Adrenal gland (tissue), 5 donors: ENCODE measurements around the gene ALDH1L1.

ENCODE experiments used
- CTCF ChIP-seq, 6 experiments: fragments of 450-650 bp in 4 of 6; fragments of 200-600 bp in 2 of 6; sonication (generic) in 1 of 6; IDR thresholded peaks; 1 replicate in 5 of 6; 2 replicates in 1 of 6; pipeline versions ENCODE4 v1.5.1 to v1.8.0; 2016 to 2021; ENCODE audit warnings: antibody characterized with exemption in 6 of 6, mild to moderate bottlenecking in 2 of 6, moderate library complexity in 1 of 6
- POLR2A ChIP-seq, 2 donors: fragments of 450-650 bp; IDR thresholded peaks; one replicate each; pipeline ENCODE4 v1.6.1; 2017; ENCODE audit warnings: antibody characterized with exemption in 2 of 2, mild to moderate bottlenecking in 2 of 2, moderate library complexity in 1 of 2
- donor health status: DM: no; HTN: no; CAD: no.

GRCh38 chr3:126212250-126212619 is 31.8 kb upstream of the ALDH1L1 start:
- TF ChIP-seq POLR2A (IDR thresholded peaks at IDR 0.05) (no peak), CTCF (IDR thresholded peaks at IDR 0.05) (no peak)
